Heart right ventricle (tissue), 16 donors: Measurements from ENCODE around the gene MCF2L2. TPM values are rescaled to one million over a fixed set of nuclear protein-coding genes. Genes with fewer than 3 reads are reported as not detected.

ENCODE experiments used
- ATAC-seq, 8 donors: fragments of 200-7000 bp; cut with Tn5 transposase; one replicate each; pipeline ENCODE4 v1.9.1; 2020; ENCODE audit warnings: mild to moderate bottlenecking in 8 of 8, moderate library complexity in 8 of 8, moderate number of reproducible peaks in 1 of 8
- DNase-seq, 2 donors: peaks; one replicate each; pipeline ENCODE4 v3.0.0-alpha.2; 2020
- H3K27ac ChIP-seq, 10 donors: fragments of 200-600 bp; sonication (generic) in 2 of 10; one replicate each; pipeline versions ENCODE4 v1.5.0 to v1.8.0; 2020 to 2022; ENCODE audit warnings: mild to moderate bottlenecking in 3 of 10
- H3K27me3 ChIP-seq, 7 donors: fragments of 200-600 bp; one replicate each; pipeline ENCODE4 v1.8.0; 2021 to 2022; ENCODE audit warnings: mild to moderate bottlenecking in 2 of 7
- H3K36me3 ChIP-seq, 9 donors: fragments of 200-600 bp; sonication (generic) in 1 of 9; one replicate each; pipeline versions ENCODE4 v1.5.0 to v1.8.0; 2020 to 2022; ENCODE audit warnings: mild to moderate bottlenecking in 2 of 9
- H3K4me1 ChIP-seq, 9 donors: fragments of 200-600 bp; sonication (generic) in 1 of 9; one replicate each; pipeline versions ENCODE4 v1.5.0 to v1.8.0; 2020 to 2022; ENCODE audit warnings: mild to moderate bottlenecking in 4 of 9
- H3K4me3 ChIP-seq, 10 donors: fragments of 200-600 bp; sonication (generic) in 2 of 10; one replicate each; pipeline versions ENCODE4 v1.5.0 to v1.8.0; 2020 to 2022; ENCODE audit warnings: mild to moderate bottlenecking in 7 of 10, moderate library complexity in 2 of 10
- H3K9me3 ChIP-seq, 11 donors: fragments of 200-600 bp in 10 of 11; sonication (generic) in 2 of 11; one replicate each; pipeline versions ENCODE4 v1.5.0 to v1.8.0; 2013 to 2022; ENCODE audit warnings: mild to moderate bottlenecking in 2 of 11, control low read depth in 1 of 11, moderate library complexity in 1 of 11
- CTCF ChIP-seq, 9 donors: fragments of 200-600 bp; sonication (generic) in 2 of 9; IDR thresholded peaks; one replicate each; pipeline versions ENCODE4 v1.5.0 to v1.8.0; 2021 to 2022; ENCODE audit warnings: antibody characterized with exemption in 9 of 9, mild to moderate bottlenecking in 5 of 9, moderate library complexity in 1 of 9
- WGBS, 2 donors: extraction: QIAGEN DNeasy Blood & Tissue Kit; methylation state at CpG; one replicate each; pipeline ENCODE4 v1.1.7; 2013; ENCODE audit warnings: inconsistent platforms in 1 of 2; 5-methylcytosine and 5-hydroxymethylcytosine counted together
- intact Hi-C, 10 donors: fragments of 100-400 bp; cut with DNase I; formaldehyde crosslinking; loops; one replicate each; pipeline versions ENCODE4 v1.11.1 to v1.14.2; 2022
- polyA plus RNA-seq, 2 donors: library from polyadenylated mRNA; stranded (reverse); fragments of 200-250 nt; gene quantifications; one replicate each; pipeline ENCODE4 v1.2.3, GENCODE V29; 2013
- total RNA-seq, 10 donors: library from RNA; stranded (reverse); fragmentation: NEBNext Ultra II Directional in 3 of 10; extraction: Animal tissue kit (Norgen Biotek cat#: 25700) in 3 of 10; gene quantifications; one replicate each; pipeline versions ENCODE4 v1.2.1 to v1.2.4, GENCODE V29; 2021 to 2023
- donor health status: Arrhythmogenic right ventricular cardiomyopathy.
- donor health status: ischemic (EF 13 %, LVEDD 7.1; RV severe dilation, severe dysfunction).
- donor health status: healthy with polysubstance abuse.
- donor health status: DM: no; HTN: yes; CAD: no.
- donor health status: DM: no; HTN: no; CAD: no.
- donor health status: ischemic (EF 25% LVEDD 6.9; RV normal size, moderate dysfunction).
- donor health status: ischemic (EF 25% LVEDD 5.7; RV mildly dilated, moderate dysfunction).
- donor health status: healthy.
- donor health status: DM: yes; HTN: yes; CAD: no.
- donor health status: Ischemic cardiomyopathy.
- donor health status: ischemic (EF 35%, LVEDD 5.7; RV mildly dilated, moderate dysfunction).
- donor health status: nonischemic (EF 11% LVEDD 7.7; RV severe dilation, severe dysfunction).
- donor health status: DM: yes; HTN: yes; CAD: no.
- donor health status: PGD.
- donor health status: ischemic (EF 29% LVEDD 5.4; RV normal size, mild dysfunction).
- donor health status: nonischemic (EF 23%, LVEDD 6.1; RV moderate dilation, normal function).

The MCF2L2 gene
- total and polyA plus RNA-seq, 12 donors, result 0.09 to 1.5 (median 0.40) TPM; not detected in 1

GRCh38 chr3:183324083-183324482 lies 104.3 kb downstream of the MCF2L2 start:
- H3K4me3 ChIP-seq, result no peak overlapping the region
- ATAC-seq, result no peak
- DNase-seq, result no peak
- H3K36me3 ChIP-seq, result no peaks in the 10 kb centered on the region
- no peaks in the 10 kb centered on the region for H3K27me3 ChIP-seq
- TF ChIP-seq CTCF (IDR thresholded peaks at IDR 0.05), result no peak
- no peaks in the 10 kb centered on the region for H3K9me3 ChIP-seq
- 87 to 98% methylated on average over 5 of the region's 5 CpGs for WGBS, 2 donors
- no peak overlapping the region for H3K27ac ChIP-seq
- H3K4me1 ChIP-seq, result peaks cover 0 to 2% (median 0%) of the 10 kb centered on the region in 9 donors
- intact Hi-C loops, result no loop called here

GRCh38 chr3:183319371-183319770 lies 109.0 kb downstream of the MCF2L2 start:
- no peak for ATAC-seq
- intact Hi-C loops, result no loop called here

GRCh38 chr3:183318877-183319276 lies 109.5 kb downstream of the MCF2L2 start:
- H3K4me3 ChIP-seq, result no peak overlapping the region
- TF ChIP-seq CTCF (IDR thresholded peaks at IDR 0.05), result no peak
- intact Hi-C loops, result no loop called here
- H3K27ac ChIP-seq, result no peak overlapping the region
- peaks cover 0 to 13% (median 0%) of the 10 kb centered on the region in 9 donors for H3K4me1 ChIP-seq
- H3K9me3 ChIP-seq, result no peaks in the 10 kb centered on the region
- WGBS, 2 donors, result 87 to 90% methylated on average over 5 of the region's 5 CpGs
- no peaks in the 10 kb centered on the region for H3K27me3 ChIP-seq
- no peak for ATAC-seq
- no peak for DNase-seq
- no peaks in the 10 kb centered on the region for H3K36me3 ChIP-seq

More at GRCh38 chr3:183319371-183319770, 109.0 kb downstream of the MCF2L2 start:
- no peaks in the 10 kb centered on the region for H3K27me3 ChIP-seq
- H3K4me3 ChIP-seq, result no peak overlapping the region
- no peak for TF ChIP-seq CTCF (IDR thresholded peaks at IDR 0.05)
- peaks cover 0 to 13% (median 0%) of the 10 kb centered on the region in 9 donors for H3K4me1 ChIP-seq
- no peaks in the 10 kb centered on the region for H3K9me3 ChIP-seq
- H3K27ac ChIP-seq, result no peak overlapping the region
- no peak for DNase-seq
- H3K36me3 ChIP-seq, result no peaks in the 10 kb centered on the region

GRCh38 chr3:183317886-183318865 lies 110.2 kb downstream of the MCF2L2 start:
- WGBS, 2 donors, result 79 to 86% methylated on average over 10 of the region's 10 CpGs
- Histone ChIP-seq H3K27ac (no peak overlapping the region), H3K27me3 (no peaks in the 10 kb centered on the region), H3K9me3 (no peaks in the 10 kb centered on the region), H3K36me3 (no peaks in the 10 kb centered on the region), H3K4me1 (peaks cover 0 to 16% (median 0%) of the 10 kb centered on the region in 9 donors), H3K4me3 (no peak overlapping the region)
- no peak for ATAC-seq
- no peak for DNase-seq
- intact Hi-C loops, result no loop called here
- TF ChIP-seq CTCF (IDR thresholded peaks at IDR 0.05), result no peak
